ENCODE data around the gene PCNA. TPM values are rescaled to one million over a fixed set of nuclear protein-coding genes. Genes with fewer than 3 reads are reported as not detected.

The PCNA gene
- total and polyA plus RNA-seq, 9 of the 15 experiments (the other 6 are each of a cell fraction or from before 2014, with no cell fraction given): 213 to 390 (median 291) TPM

- TF ChIP-seq CUX1 (CRISPR knock-in tag; IDR thresholded peaks at IDR 0.05): peak; percentile 64; the same call in 1 of the 2 replicates
- TF ChIP-seq, protein P1, sequence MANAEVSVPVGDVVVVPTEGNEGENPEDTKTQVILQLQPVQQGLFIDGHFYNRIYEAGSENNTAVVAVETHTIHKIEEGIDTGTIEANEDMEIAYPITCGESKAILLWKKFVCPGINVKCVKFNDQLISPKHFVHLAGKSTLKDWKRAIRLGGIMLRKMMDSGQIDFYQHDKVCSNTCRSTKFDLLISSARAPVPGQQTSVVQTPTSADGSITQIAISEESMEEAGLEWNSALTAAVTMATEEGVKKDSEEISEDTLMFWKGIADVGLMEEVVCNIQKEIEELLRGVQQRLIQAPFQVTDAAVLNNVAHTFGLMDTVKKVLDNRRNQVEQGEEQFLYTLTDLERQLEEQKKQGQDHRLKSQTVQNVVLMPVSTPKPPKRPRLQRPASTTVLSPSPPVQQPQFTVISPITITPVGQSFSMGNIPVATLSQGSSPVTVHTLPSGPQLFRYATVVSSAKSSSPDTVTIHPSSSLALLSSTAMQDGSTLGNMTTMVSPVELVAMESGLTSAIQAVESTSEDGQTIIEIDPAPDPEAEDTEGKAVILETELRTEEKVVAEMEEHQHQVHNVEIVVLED (CRISPR knock-in tag; IDR thresholded peaks at IDR 0.05): no peak
- TF ChIP-seq KLF16 (IDR thresholded peaks at IDR 0.05): no peak
Measured at GRCh38 chr20:5078399-5078958, 41.3 kb downstream of the PCNA start (continued).

Measured in K562 (cell line).